Thyroid gland (tissue), 4 donors: Measurements from ENCODE around the gene DDX28. TPM values are rescaled to one million over a fixed set of nuclear protein-coding genes. Genes with fewer than 3 reads are reported as not detected.
"Not testable (repeated sequence)": the region's sequence is repeated elsewhere in the genome, so short reads cannot be mapped to it uniquely, and the experiment has no call there.

Experiments
- DNase-seq, 2 donors: peaks; one replicate each; pipeline ENCODE4 v3.0.0-alpha.2; 2019
- H3K27ac ChIP-seq, 3 donors: fragments of 200-600 bp; sonication (generic); 1 replicate in 2 of 3; 2 replicates in 1 of 3; pipeline ENCODE4 v1.5.1; 2016 to 2019; ENCODE audit warnings: mild to moderate bottlenecking in 1 of 3, moderate library complexity in 1 of 3
- H3K27me3 ChIP-seq: fragments of 200-600 bp; sonication (generic); one replicate; pipeline ENCODE4 v1.5.1; 2019
- H3K36me3 ChIP-seq, 2 donors: fragments of 200-600 bp; sonication (generic); one replicate each; pipeline ENCODE4 v1.5.1; 2016 to 2019
- H3K4me1 ChIP-seq, 2 donors: fragments of 200-600 bp; sonication (generic); one replicate each; pipeline ENCODE4 v1.5.1; 2017 to 2019
- H3K4me3 ChIP-seq, 3 donors: fragments of 200-600 bp; sonication (generic); replicated peaks in 1 of 3; 1 replicate in 2 of 3; 2 replicates in 1 of 3; pipeline ENCODE4 v1.5.1; 2016; ENCODE audit warnings: mild to moderate bottlenecking in 1 of 3
- H3K9me3 ChIP-seq: fragments of 200-600 bp; sonication (generic); one replicate; pipeline ENCODE4 v1.5.1; 2017
- CTCF ChIP-seq, 6 experiments: fragments of 200-600 bp in 3 of 6; fragments of 450-650 bp in 3 of 6; sonication (generic) in 3 of 6; IDR thresholded peaks; one replicate each; pipeline ENCODE4 v1.5.1; 2016 to 2019; ENCODE audit warnings: antibody characterized with exemption in 6 of 6, mild to moderate bottlenecking in 2 of 6, inconsistent platforms in 1 of 6, moderate library complexity in 1 of 6
- POLR2A ChIP-seq, 2 donors: fragments of 450-650 bp; IDR thresholded peaks; one replicate each; pipeline ENCODE4 v1.6.1; 2017; ENCODE audit warnings: antibody characterized with exemption in 2 of 2, mild to moderate bottlenecking in 2 of 2, moderate library complexity in 1 of 2
- WGBS, 2 donors: methylation state at CpG; one replicate each; pipeline ENCODE4 v1.1.5; 2017; 5-methylcytosine and 5-hydroxymethylcytosine counted together
- intact Hi-C: fragments of 100-400 bp; cut with DNase I; formaldehyde crosslinking; loops from one replicate; pipeline ENCODE4 v1.15.1; 2023
- total RNA-seq, 4 donors: library from RNA; depleted of rRNA; stranded (reverse); fragments of >200 nt; gene quantifications; one replicate each; pipeline ENCODE4 v1.2.3, GENCODE V29; 2016

Gene DDX28
- total RNA-seq, 4 donors from 2014 or later, result 4.2 to 10.0 (median 6.6) TPM

- peaks cover 0 to 3% of the 10 kb centered on the region in 2 donors for H3K4me1 ChIP-seq
- no peak overlapping the region for H3K27ac ChIP-seq
- TF ChIP-seq CTCF (IDR thresholded peaks at IDR 0.05), result peak; percentile 69 to 92 (median 87)
- TF ChIP-seq POLR2A (IDR thresholded peaks at IDR 0.05), result no peak
- peak; percentile 79 to 85 for DNase-seq
- no peak overlapping the region for H3K4me3 ChIP-seq
- no peaks in the 10 kb centered on the region for H3K27me3 ChIP-seq
- H3K9me3 ChIP-seq, result no peaks in the 10 kb centered on the region
- WGBS, 2 donors, result 71 to 80% methylated on average over 11 to 12 of the region's 14 CpGs
- intact Hi-C loops, result loop anchor here (5.0 kb wide), 2 partner anchors 48 to 158 kb away; partner anchors contain the start of gene NRN1L
- no peaks in the 10 kb centered on the region for H3K36me3 ChIP-seq
Observed at GRCh38 chr16:68040506-68041288, 17.7 kb upstream of the DDX28 start.

GRCh38 chr16:68037841-68038597 lies 15.0 kb upstream of the DDX28 start:
- DNase-seq, result no peak
- Histone ChIP-seq H3K9me3 (no peaks in the 10 kb centered on the region), H3K27ac (peak overlapping the region in 1 of 3 donors; percentile 15), H3K36me3 (no peaks in the 10 kb centered on the region), H3K4me1 (peaks cover 0 to 5% of the 10 kb centered on the region in 2 donors), H3K27me3 (no peaks in the 10 kb centered on the region), H3K4me3 (no peak overlapping the region)
- intact Hi-C loops, result no loop called here
- no peak for TF ChIP-seq POLR2A (IDR thresholded peaks at IDR 0.05)
- no peak for TF ChIP-seq CTCF (IDR thresholded peaks at IDR 0.05)
- WGBS, 2 donors, result 90% methylated on average over 9 of the region's 9 CpGs

- Histone ChIP-seq H3K4me3 (no peak overlapping the region), H3K27ac (no peak overlapping the region), H3K36me3 (no peaks in the 10 kb centered on the region), H3K9me3 (no peaks in the 10 kb centered on the region), H3K27me3 (no peaks in the 10 kb centered on the region), H3K4me1 (peaks cover 9 to 19% of the 10 kb centered on the region in 2 donors)
- TF ChIP-seq POLR2A (IDR thresholded peaks at IDR 0.05) (no peak), CTCF (IDR thresholded peaks at IDR 0.05) (no peak)
- intact Hi-C loops, result no loop called here
- 90 to 95% methylated on average over 2 of the region's 2 CpGs for WGBS, 2 donors
- no peak for DNase-seq
Observed at GRCh38 chr16:68035227-68035626, 12.2 kb upstream of the DDX28 start.

GRCh38 chr16:68033101-68033500 lies 10.1 kb upstream of the DDX28 start:
- TF ChIP-seq POLR2A (IDR thresholded peaks at IDR 0.05) (no peak), CTCF (IDR thresholded peaks at IDR 0.05) (no peak)
- H3K9me3 ChIP-seq, result no peaks in the 10 kb centered on the region
- peak overlapping the region in 2 of 3 donors; percentile 65 to 83 for H3K27ac ChIP-seq
- H3K4me3 ChIP-seq, result no peak overlapping the region
- intact Hi-C loops, result no loop called here
- peaks cover 9 to 18% of the 10 kb centered on the region in 2 donors for H3K4me1 ChIP-seq
- no peaks in the 10 kb centered on the region for H3K27me3 ChIP-seq
- H3K36me3 ChIP-seq, result no peaks in the 10 kb centered on the region
- DNase-seq, result no peak
- 94 to 97% methylated on average over 2 of the region's 2 CpGs for WGBS, 2 donors

- 87 to 94% methylated on average over 2 of the region's 2 CpGs for WGBS, 2 donors
- no peaks in the 10 kb centered on the region for H3K9me3 ChIP-seq
- H3K27me3 ChIP-seq, result no peaks in the 10 kb centered on the region
- intact Hi-C loops, result no loop called here
- peak overlapping the region in 2 of 3 donors; percentile 65 to 83 for H3K27ac ChIP-seq
- peaks cover 9 to 18% of the 10 kb centered on the region in 2 donors for H3K4me1 ChIP-seq
- no peaks in the 10 kb centered on the region for H3K36me3 ChIP-seq
- peak; percentile 70 to 72 for DNase-seq
- TF ChIP-seq POLR2A (IDR thresholded peaks at IDR 0.05), result no peak
- TF ChIP-seq CTCF (IDR thresholded peaks at IDR 0.05), result no peak
- no peak overlapping the region for H3K4me3 ChIP-seq
Observed at GRCh38 chr16:68031951-68032350, 8.9 kb upstream of the DDX28 start.

- not testable (repeated sequence) for H3K36me3 ChIP-seq
Observed at GRCh38 chr16:68030108-68030507, 7.1 kb upstream of the DDX28 start.

More at GRCh38 chr16:68030108-68030507, 7.1 kb upstream of the DDX28 start:
- H3K27me3 ChIP-seq, H3K27ac ChIP-seq, intact Hi-C loops, H3K9me3 ChIP-seq, H3K4me3 ChIP-seq, DNase-seq: not testable (repeated sequence)
- WGBS, 2 donors, result 78 to 82% methylated on average over 6 of the region's 6 CpGs
- peaks cover 9 to 18% of the 10 kb centered on the region in 2 donors for H3K4me1 ChIP-seq
